H7 (cell line): ENCODE data around the gene RBM20. TPM values are rescaled to one million over a fixed set of nuclear protein-coding genes. Genes with fewer than 3 reads are reported as not detected.

ENCODE experiments used
- DNase-seq: peaks from one replicate; pipeline ENCODE4 v3.0.0; 2012
- H3K27me3 ChIP-seq: 2 replicates; pipeline ENCODE4 v1.6.0; 2011; ENCODE audit warnings: mild to moderate bottlenecking, low read length; ENCODE audit not compliant: control insufficient read depth, insufficient read depth
- H3K36me3 ChIP-seq: replicated peaks from 2 replicates; pipeline ENCODE4 v1.5.1; 2011; ENCODE audit warnings: low read length; ENCODE audit not compliant: control insufficient read depth, insufficient read depth
- H3K4me3 ChIP-seq: 2 replicates; pipeline ENCODE4 v1.5.1; 2011; ENCODE audit warnings: low read depth, mild to moderate bottlenecking, control low read depth, low read length, moderate library complexity; ENCODE audit not compliant: insufficient read depth
- total RNA-seq: library from RNA; depleted of rRNA; stranded (reverse); fragments of >200 nt; shearing (Covaris generic); gene quantifications from 2 replicates; pipeline ENCODE4 v1.2.3, GENCODE V29; 2014

Gene RBM20
- total RNA-seq, 1 experiment from 2014 or later: 0.52 TPM

DNA sequence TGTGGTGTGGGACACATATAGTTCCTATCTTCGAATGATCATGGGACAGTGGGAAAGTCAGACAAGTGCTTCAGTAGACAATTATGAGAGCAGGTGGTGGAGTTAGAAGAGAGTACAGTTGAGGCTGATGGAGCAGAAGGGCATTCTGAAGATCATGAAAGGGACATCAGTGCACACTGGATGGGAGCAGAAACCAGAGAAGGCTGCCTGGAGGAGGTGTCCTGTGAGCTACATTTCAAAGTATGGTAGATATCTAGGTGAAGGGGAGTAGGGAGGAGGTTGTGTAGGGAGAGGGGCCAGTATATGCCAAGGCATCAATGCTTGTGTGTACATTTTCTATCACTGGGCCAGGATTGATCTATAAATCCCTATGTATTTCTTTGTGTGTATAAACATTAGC is 127.3 kb downstream of the RBM20 start:
- H3K36me3 ChIP-seq: no peaks in the 10 kb centered on the region
- no peak overlapping the region for H3K4me3 ChIP-seq
- no peaks in the 10 kb centered on the region for H3K27me3 ChIP-seq
- no peak for DNase-seq

DNA sequence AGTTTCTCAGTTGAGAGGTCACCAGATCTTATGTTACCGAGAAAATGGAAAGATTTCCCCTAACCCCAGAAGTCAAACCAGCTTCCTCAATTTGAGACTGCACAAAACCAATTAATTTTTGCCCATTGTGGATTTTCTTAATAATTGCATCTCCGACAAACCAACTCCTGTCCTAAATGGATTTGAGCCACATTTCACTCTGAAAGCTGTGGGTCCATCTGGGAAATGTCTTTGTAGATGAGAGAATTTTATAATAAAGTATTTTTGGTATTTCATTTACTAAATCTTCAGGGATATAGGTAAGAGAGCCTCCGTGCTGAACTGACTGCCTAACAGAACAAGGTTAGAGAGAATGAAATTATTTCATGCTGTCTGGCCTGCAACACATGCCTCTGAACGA is 127.9 kb downstream of the RBM20 start:
- no peak for DNase-seq
- Histone ChIP-seq H3K36me3 (no peaks in the 10 kb centered on the region), H3K27me3 (no peaks in the 10 kb centered on the region), H3K4me3 (no peak overlapping the region)

DNA sequence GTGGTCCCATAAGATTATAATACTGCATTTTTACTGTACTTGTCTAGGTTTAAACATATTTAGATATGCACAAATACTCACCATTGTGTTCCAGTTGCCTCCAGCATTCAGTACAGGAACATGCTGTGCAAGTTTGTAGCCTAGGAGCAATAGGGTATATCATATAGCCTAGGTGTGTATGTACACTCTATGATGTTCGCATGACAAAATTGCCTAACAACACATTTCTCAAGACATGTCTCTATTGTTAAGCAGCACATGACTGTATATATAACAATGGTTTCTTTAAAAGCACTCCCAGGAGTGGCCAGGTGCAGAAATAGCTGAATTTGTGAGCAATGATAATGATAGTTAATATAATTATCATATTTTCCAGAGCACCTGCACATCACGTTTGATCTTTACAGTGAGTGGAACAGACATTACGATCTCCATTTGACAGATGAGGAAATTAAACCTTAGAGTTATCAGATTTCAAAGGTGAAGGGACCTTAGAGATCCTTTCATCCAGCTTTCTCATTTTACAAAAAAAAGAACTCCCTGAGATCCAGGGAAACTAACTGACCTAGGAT is 128.4 kb downstream of the RBM20 start:
- H3K4me3 ChIP-seq: no peak overlapping the region
- no peaks in the 10 kb centered on the region for H3K27me3 ChIP-seq
- no peaks in the 10 kb centered on the region for H3K36me3 ChIP-seq
- no peak for DNase-seq

DNA sequence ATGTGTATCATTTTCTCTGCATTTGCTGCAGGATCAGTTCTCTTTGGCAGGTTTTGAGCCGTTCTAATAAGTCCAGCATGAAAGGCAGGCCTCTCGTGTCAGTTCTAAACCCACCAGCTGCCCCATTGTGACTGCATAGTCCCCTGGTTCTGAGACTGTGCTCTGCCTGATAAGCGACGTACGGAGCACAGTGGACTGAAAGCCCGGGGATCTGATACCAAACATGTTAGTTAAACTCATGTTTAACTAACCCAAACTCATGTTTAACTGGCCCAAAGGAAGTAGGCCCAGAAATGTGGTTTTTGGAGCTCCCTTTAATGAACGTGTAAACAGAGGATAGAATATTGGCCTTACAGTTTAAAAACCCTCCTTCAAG is 129.5 kb downstream of the RBM20 start:
- no peaks in the 10 kb centered on the region for H3K27me3 ChIP-seq

DNA sequence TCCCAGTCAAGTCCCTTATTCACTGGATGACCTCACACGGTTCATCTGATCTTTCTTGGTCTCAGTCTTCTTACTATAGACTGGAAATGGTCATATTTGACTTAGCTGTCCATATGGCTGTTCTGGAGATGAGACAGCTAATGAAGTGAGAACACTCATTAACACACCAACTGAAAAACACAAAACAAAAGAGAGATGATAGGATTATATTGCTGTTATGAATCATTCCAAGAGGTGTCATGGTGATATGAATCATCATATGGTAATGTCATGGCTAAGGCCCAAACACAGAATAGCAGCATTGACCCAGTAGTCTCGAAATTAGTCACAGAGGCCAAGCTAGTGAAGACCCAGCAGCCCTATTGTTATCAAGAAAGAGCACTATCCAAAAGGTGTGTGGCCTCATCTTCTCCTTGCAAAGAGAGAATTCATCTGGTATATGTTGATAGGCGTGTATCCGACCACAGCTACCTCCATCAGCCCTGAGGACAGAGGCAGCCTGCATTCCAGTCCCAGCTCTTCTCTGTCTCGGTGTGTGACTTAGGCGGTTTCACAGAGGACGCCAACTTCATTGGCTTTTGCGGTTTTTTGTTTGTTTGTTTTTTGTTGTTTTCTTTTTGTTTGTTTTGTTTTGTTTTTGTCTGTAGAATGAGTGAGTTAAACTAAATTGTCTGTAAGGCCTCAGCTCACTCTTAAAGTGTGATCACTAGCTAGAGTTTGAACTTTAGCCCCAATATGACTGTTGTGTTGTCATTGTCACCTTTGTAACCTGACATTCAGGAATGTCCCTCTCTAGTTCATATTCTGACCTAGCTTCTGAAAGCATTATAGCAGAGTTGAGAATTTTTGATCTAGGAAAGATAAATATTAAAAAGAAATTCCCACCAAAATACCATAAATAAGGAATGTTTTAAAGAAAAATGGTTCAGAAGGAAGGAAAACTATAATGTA is 130.2 kb downstream of the RBM20 start:
- H3K36me3 ChIP-seq: no peaks in the 10 kb centered on the region
- no peaks in the 10 kb centered on the region for H3K27me3 ChIP-seq
- H3K4me3 ChIP-seq: no peak overlapping the region
- no peak for DNase-seq

More for the DNA sequence above, 129.5 kb downstream of the RBM20 start:
- no peak for DNase-seq
- H3K36me3 ChIP-seq: no peaks in the 10 kb centered on the region
- H3K4me3 ChIP-seq: no peak overlapping the region

DNA sequence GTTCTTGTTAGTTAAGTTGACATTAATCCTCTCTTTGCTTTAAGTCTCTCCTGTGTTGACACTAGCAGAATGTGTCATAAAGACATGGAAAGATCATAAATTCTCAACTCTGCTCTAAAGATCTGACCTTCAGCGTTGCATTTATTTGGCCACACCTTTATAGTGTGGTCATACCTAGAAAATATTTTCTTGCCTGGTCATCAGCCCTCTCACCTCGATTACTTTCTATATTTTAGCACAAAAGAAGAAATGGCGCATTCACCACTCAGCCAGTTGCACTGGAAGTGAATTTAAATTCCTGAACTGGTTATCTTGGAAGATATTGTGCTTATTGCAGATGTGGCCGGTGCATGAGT is 130.9 kb downstream of the RBM20 start:
- H3K4me3 ChIP-seq: no peak overlapping the region
- H3K36me3 ChIP-seq: no peaks in the 10 kb centered on the region
- H3K27me3 ChIP-seq: no peaks in the 10 kb centered on the region
- no peak for DNase-seq

DNA sequence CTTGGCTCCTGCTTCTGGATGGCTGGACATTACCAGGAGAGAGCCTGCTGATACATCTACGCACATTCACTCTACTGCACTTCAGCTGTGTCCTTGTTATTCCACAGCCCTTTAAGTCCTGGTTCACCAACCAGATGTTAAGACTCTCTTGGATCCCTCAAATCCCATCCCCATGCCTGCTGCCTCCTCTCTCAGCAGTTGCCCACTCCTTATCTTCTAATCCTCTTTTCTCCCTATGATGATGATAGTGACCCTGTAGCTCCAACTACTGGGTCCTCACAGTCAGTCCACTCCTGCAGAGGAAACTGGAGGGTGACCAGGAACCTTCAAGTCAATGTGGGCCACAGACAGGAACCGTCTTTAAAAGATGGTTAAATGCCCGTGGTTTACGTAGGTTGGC is 131.3 kb downstream of the RBM20 start:
- DNase-seq: no peak
- Histone ChIP-seq H3K4me3 (no peak overlapping the region), H3K36me3 (no peaks in the 10 kb centered on the region), H3K27me3 (no peaks in the 10 kb centered on the region)

DNA sequence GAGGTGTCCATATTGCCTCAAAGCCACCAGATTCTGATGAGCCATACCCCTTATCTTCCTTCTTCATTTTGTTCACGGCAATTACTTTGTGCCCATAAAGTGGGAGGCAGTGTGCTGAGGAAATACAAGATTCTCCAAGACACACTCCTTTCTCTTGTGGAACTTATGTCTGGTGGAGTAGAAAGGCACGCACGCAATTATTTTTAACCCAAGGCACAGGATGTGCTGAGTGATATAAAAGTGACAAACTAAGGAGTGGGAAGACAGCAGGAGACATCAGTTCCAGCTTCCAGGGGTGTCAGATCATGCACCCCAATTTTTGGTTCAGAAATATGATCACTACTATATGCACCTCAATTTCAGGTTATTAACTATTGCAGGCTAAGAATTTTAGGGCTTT is 132.9 kb downstream of the RBM20 start:
- Histone ChIP-seq H3K36me3 (no peaks in the 10 kb centered on the region), H3K27me3 (no peaks in the 10 kb centered on the region), H3K4me3 (no peak overlapping the region)
- DNase-seq: no peak

DNA sequence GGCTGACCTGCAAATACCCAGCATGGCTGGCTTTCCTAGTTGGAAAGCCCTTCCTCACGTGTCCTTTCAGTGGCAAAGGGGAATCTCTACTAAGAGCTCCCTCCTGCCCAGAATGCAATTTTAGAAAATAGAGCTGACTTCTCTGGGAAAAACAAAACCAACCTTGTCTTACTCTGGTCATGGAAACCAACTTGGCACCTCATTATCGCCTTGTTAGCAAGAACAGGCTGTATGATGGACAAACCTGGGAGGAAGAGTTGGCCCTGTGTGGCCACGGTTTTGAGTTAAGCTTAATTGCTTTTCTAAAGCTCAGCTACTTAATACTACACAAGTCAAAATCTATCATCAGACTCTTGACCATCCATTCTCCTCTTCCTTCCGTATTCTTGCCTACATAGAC is 133.5 kb downstream of the RBM20 start:
- Histone ChIP-seq H3K27me3 (no peaks in the 10 kb centered on the region), H3K36me3 (no peaks in the 10 kb centered on the region)
- no peak for DNase-seq

DNA sequence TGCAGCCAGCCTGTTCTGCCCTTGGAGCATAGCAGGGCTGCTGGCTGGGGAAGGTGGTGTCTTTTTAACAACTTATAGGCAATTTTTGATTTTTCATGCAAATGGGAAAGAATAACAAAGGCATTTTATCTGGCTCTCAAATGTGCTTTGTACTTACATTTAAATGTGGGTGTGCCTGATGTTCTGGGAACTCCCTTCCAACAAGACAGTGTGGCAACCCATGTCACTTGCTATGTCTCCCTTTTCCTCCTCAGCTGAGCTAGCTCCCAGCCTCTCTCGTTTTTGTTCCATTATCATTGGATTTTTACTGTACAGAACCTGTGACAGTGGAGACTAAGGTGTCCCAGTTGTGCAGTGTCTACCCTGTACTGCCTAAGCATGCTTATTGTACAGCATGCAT is 134.1 kb downstream of the RBM20 start:
- Histone ChIP-seq H3K27me3 (no peaks in the 10 kb centered on the region), H3K36me3 (no peaks in the 10 kb centered on the region), H3K4me3 (no peak overlapping the region)
- no peak for DNase-seq

More for the DNA sequence above, 133.5 kb downstream of the RBM20 start:
- H3K4me3 ChIP-seq: no peak overlapping the region

DNA sequence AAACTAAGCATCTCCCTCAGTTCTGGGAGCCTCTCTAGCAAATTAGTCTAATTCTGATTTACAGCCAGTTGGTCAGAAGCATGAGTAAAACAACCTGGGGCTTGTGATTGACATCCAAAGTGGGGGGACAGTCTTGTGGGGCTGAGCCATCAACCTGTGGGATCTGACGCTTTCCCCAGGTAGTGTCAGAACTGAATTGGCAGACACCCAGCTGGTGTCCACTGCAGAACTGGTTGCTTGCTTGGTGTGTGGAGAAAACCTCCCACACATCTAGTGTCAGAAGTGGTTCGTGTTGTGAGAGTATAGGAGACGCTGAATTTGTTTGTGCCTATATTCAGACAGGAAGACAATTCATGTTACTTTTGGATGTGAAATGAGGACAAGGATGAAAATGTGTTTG is 135.4 kb downstream of the RBM20 start:
- Histone ChIP-seq H3K27me3 (no peaks in the 10 kb centered on the region), H3K36me3 (no peaks in the 10 kb centered on the region), H3K4me3 (no peak overlapping the region)
- DNase-seq: no peak

DNA sequence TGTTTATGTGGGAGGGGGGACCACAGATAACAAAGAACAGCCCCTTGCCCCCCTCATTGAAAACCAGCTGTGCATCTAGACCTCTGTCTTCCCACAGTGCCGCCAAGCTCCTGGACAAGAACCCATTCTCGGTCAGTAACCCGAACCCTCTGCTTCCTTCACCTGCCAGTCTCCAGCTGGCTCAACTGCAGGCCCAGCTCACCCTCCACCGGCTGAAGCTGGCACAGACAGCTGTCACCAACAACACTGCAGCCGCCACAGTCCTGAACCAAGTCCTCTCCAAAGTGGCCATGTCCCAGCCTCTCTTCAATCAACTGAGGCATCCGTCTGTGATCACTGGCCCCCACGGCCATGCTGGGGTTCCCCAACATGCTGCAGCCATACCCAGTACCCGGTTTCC is 136.6 kb downstream of the RBM20 start:
- no peak for DNase-seq
- no peaks in the 10 kb centered on the region for H3K27me3 ChIP-seq

DNA sequence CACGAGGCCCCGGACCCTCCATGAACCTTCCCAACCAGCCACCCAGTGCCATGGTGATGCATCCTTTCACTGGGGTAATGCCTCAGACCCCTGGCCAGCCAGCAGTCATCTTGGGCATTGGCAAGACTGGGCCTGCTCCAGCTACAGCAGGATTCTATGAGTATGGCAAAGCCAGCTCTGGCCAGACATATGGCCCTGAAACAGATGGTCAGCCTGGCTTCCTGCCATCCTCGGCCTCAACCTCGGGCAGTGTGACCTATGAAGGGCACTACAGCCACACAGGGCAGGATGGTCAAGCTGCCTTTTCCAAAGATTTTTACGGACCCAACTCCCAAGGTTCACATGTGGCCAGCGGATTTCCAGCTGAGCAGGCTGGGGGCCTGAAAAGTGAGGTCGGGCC is 137.0 kb downstream of the RBM20 start:
- DNase-seq: no peak
- Histone ChIP-seq H3K27me3 (no peaks in the 10 kb centered on the region), H3K36me3 (no peaks in the 10 kb centered on the region), H3K4me3 (no peak overlapping the region)

More for the DNA sequence above, 136.6 kb downstream of the RBM20 start:
- Histone ChIP-seq H3K36me3 (no peaks in the 10 kb centered on the region), H3K4me3 (no peak overlapping the region)

DNA sequence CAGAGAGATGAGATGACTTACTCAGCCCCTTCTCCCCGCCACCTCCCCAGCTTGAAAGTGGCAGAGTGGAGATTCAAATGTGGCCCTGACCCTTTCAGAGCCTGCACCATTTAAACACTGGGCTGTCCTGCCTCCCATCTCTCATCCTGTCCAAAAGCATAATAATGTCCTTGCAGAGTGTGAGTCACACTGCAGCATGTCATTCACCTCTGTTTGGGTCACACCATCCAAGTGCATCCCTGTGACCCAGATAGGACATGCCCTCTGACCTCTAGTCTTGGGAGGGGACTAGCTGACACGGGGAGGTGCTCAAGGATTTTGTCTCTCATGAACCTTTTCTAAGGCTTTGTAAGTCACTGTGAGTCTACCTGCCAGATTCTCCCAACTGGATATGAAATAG is 138.5 kb downstream of the RBM20 start:
- no peak for DNase-seq
- no peaks in the 10 kb centered on the region for H3K36me3 ChIP-seq
- H3K27me3 ChIP-seq: no peaks in the 10 kb centered on the region
- H3K4me3 ChIP-seq: no peak overlapping the region

DNA sequence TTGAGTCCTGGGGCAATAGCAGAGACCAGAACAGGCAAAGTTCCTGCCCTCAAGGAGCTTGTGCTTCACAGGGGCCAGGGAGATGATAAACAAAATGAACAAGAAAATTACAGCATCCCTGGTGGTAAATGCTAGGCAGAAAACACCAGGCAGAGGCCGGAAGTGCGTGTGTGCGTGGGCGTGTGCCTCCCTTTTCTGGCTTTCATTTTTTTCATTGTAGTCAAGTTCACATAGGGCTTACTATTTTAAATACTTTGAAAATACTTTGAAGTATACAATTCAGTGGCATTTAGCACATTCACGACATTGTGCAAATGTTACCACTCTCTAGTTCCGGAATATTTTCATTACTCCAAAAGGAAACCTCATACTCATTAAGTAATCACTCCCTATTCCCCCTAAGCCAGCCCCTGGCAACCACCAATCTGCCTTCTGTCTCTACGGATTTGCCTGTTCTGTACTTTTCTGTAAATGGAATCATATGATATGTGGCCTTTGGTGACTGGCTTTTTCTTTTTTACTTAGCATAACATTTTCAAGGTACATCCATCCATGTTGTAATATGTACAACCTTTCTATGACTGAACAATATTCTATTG is 139.5 kb downstream of the RBM20 start:
- Histone ChIP-seq H3K27me3 (no peaks in the 10 kb centered on the region), H3K36me3 (no peaks in the 10 kb centered on the region), H3K4me3 (no peak overlapping the region)
- no peak for DNase-seq
